ENCODE measurements around the gene EMX1. TPM values are rescaled to one million over a fixed set of nuclear protein-coding genes. Genes with fewer than 3 reads are reported as not detected.

The EMX1 gene
- polyA plus RNA-seq, 1 donor from 2014 or later, result 0.33 TPM

GRCh38 chr2:72940786-72941185 is 23.5 kb downstream of the EMX1 start (continued):
- no peak for TF ChIP-seq EZH2 (IDR thresholded peaks at IDR 0.05; ENCODE audit: borderline replicate concordance, insufficient read depth, low read length, poor library complexity, severe bottlenecking)
- no peak for TF ChIP-seq MXI1 (conservative IDR thresholded peaks at IDR 0.05; ENCODE audit: poor library complexity, severe bottlenecking)

DNA sequence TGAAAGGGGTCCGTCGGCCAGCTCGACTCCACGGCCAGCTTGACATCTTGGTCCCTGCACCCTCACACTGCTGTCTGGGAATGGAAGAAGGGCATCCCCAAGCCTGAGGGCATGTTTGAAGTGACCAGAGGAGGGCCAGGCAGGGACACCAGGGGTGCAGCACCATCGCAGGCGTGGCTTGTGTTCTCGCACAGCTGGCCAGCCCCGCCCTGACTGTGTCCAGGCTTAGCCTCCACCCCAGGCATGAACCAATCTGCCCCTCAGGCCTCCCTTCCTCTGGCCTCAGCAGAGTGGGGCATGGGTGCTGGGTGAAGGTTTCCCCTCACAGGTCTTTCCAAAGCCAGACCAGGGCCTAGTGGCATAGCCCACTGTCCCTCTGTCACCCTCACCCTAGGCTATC is 25.0 kb downstream of the EMX1 start:
- TF ChIP-seq EP300 (conservative IDR thresholded peaks at IDR 0.05; ENCODE audit: poor library complexity, severe bottlenecking) (no peak), TAF1 (IDR thresholded peaks at IDR 0.05; ENCODE audit: low read depth) (no peak), POLR2AphosphoS5 (IDR thresholded peaks at IDR 0.05) (no peak), RAD21 (conservative IDR thresholded peaks at IDR 0.05) (no peak), SMC3 (conservative IDR thresholded peaks at IDR 0.05; ENCODE audit: poor library complexity) (no peak), EZH2 (IDR thresholded peaks at IDR 0.05; ENCODE audit: borderline replicate concordance, insufficient read depth, low read length, poor library complexity, severe bottlenecking) (no peak), CTCF (IDR thresholded peaks at IDR 0.05; ENCODE audit: poor library complexity, severe bottlenecking) (no peak), MXI1 (conservative IDR thresholded peaks at IDR 0.05; ENCODE audit: poor library complexity, severe bottlenecking) (no peak)
- TF ChIP-seq, protein P1, sequence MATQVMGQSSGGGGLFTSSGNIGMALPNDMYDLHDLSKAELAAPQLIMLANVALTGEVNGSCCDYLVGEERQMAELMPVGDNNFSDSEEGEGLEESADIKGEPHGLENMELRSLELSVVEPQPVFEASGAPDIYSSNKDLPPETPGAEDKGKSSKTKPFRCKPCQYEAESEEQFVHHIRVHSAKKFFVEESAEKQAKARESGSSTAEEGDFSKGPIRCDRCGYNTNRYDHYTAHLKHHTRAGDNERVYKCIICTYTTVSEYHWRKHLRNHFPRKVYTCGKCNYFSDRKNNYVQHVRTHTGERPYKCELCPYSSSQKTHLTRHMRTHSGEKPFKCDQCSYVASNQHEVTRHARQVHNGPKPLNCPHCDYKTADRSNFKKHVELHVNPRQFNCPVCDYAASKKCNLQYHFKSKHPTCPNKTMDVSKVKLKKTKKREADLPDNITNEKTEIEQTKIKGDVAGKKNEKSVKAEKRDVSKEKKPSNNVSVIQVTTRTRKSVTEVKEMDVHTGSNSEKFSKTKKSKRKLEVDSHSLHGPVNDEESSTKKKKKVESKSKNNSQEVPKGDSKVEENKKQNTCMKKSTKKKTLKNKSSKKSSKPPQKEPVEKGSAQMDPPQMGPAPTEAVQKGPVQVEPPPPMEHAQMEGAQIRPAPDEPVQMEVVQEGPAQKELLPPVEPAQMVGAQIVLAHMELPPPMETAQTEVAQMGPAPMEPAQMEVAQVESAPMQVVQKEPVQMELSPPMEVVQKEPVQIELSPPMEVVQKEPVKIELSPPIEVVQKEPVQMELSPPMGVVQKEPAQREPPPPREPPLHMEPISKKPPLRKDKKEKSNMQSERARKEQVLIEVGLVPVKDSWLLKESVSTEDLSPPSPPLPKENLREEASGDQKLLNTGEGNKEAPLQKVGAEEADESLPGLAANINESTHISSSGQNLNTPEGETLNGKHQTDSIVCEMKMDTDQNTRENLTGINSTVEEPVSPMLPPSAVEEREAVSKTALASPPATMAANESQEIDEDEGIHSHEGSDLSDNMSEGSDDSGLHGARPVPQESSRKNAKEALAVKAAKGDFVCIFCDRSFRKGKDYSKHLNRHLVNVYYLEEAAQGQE (IDR thresholded peaks at IDR 0.05; ENCODE audit: borderline replicate concordance), result no peak
- Histone ChIP-seq H3K27ac (ENCODE audit: low read length) (no peak overlapping the region), H3K9ac (ENCODE audit: low read length) (no peak overlapping the region), H3K9me2 (ENCODE audit: insufficient read depth, low read length) (no peaks in the 10 kb centered on the region), H3K4me2 (ENCODE audit: low read length) (no peak overlapping the region), H3K4me3 (ENCODE audit: low read length) (no peak overlapping the region), H3F3A (ENCODE audit: insufficient read depth, low read length, poor library complexity, severe bottlenecking) (no peaks in the 10 kb centered on the region), H3K9me3 (ENCODE audit: low read length) (no peaks in the 10 kb centered on the region), H3K79me2 (replicated peaks; ENCODE audit: insufficient read depth, low read length) (no peaks in the 10 kb centered on the region), H3K36me3 (ENCODE audit: insufficient read depth, low read length) (no peaks in the 10 kb centered on the region), H2AFZ (ENCODE audit: low read depth, low read length) (no peak overlapping the region), H3K27me3 (ENCODE audit: insufficient read depth, low read depth, low read length) (no peaks in the 10 kb centered on the region), H4K20me1 (ENCODE audit: insufficient read depth) (no peaks in the 10 kb centered on the region)

DNA sequence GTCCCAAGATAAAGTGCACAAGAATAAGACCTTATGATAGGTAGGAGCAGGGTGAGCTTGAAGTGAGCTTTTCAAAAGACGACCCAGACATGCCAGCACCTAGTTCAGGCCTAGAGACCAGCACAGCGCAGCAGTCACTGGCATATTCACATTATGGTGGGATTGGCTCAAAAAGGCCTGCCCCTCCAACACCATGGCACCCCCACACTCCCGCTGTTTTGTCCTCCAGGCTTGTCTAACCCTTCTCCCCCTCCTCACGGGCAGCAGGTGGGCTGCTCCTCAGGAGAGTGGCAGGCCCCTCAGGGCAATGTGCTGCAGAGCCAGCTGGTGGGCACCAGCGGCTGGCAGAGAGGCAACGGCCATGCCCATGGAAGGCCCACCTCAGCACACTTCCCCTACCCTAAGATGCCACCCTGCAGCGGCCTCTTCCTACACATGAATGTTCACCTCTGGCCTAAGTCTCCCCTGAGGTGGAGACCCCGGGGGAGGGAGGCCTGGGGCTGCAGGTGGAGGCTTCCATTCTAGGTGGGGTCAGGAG is 25.6 kb downstream of the EMX1 start:
- Histone ChIP-seq H3K9me3 (ENCODE audit: low read length) (no peaks in the 10 kb centered on the region), H3K79me2 (replicated peaks; ENCODE audit: insufficient read depth, low read length) (no peaks in the 10 kb centered on the region), H3K4me3 (ENCODE audit: low read length) (no peak overlapping the region), H3K27ac (ENCODE audit: low read length) (no peak overlapping the region), H2AFZ (ENCODE audit: low read depth, low read length) (no peak overlapping the region), H3K4me2 (ENCODE audit: low read length) (no peak overlapping the region), H3K36me3 (ENCODE audit: insufficient read depth, low read length) (no peaks in the 10 kb centered on the region), H3F3A (ENCODE audit: insufficient read depth, low read length, poor library complexity, severe bottlenecking) (no peaks in the 10 kb centered on the region), H3K9ac (ENCODE audit: low read length) (no peak overlapping the region), H3K27me3 (ENCODE audit: insufficient read depth, low read depth, low read length) (no peaks in the 10 kb centered on the region), H3K9me2 (ENCODE audit: insufficient read depth, low read length) (no peaks in the 10 kb centered on the region), H4K20me1 (ENCODE audit: insufficient read depth) (no peaks in the 10 kb centered on the region)
- TF ChIP-seq RAD21 (conservative IDR thresholded peaks at IDR 0.05) (no peak), TAF1 (IDR thresholded peaks at IDR 0.05; ENCODE audit: low read depth) (no peak), MXI1 (conservative IDR thresholded peaks at IDR 0.05; ENCODE audit: poor library complexity, severe bottlenecking) (no peak), EP300 (conservative IDR thresholded peaks at IDR 0.05; ENCODE audit: poor library complexity, severe bottlenecking) (no peak), SMC3 (conservative IDR thresholded peaks at IDR 0.05; ENCODE audit: poor library complexity) (no peak), POLR2AphosphoS5 (IDR thresholded peaks at IDR 0.05) (no peak), EZH2 (IDR thresholded peaks at IDR 0.05; ENCODE audit: borderline replicate concordance, insufficient read depth, low read length, poor library complexity, severe bottlenecking) (no peak), CTCF (IDR thresholded peaks at IDR 0.05; ENCODE audit: poor library complexity, severe bottlenecking) (no peak)
- TF ChIP-seq, protein P1 (IDR thresholded peaks at IDR 0.05; ENCODE audit: borderline replicate concordance), result no peak

Measured in neural cell (in vitro differentiated cells).